Stomach (tissue), 4 donors: ENCODE results near the gene GAPVD1.

ENCODE experiments used
- EP300 ChIP-seq: sonication (generic); formaldehyde crosslinking; IDR thresholded peaks from one replicate; pipeline ENCODE4 v1.6.1; 2017; ENCODE audit warnings: antibody characterized with exemption
- POLR2A ChIP-seq, 4 donors: fragments of 450-650 bp; IDR thresholded peaks; one replicate each; pipeline ENCODE4 v1.6.1; 2016; ENCODE audit warnings: antibody characterized with exemption in 4 of 4, control low read depth in 2 of 4, mild to moderate bottlenecking in 1 of 4, moderate library complexity in 1 of 4
- TF ChIP-seq, protein P1 (sequence below), 7 experiments: fragments of 450-650 bp in 4 of 7; fragments of 200-600 bp in 3 of 7; sonication (generic) in 3 of 7; IDR thresholded peaks; one replicate each; pipeline ENCODE4 v1.5.1; 2016 to 2019; ENCODE audit warnings: antibody characterized with exemption in 7 of 7, control low read depth in 2 of 7, mild to moderate bottlenecking in 1 of 7

DNA sequence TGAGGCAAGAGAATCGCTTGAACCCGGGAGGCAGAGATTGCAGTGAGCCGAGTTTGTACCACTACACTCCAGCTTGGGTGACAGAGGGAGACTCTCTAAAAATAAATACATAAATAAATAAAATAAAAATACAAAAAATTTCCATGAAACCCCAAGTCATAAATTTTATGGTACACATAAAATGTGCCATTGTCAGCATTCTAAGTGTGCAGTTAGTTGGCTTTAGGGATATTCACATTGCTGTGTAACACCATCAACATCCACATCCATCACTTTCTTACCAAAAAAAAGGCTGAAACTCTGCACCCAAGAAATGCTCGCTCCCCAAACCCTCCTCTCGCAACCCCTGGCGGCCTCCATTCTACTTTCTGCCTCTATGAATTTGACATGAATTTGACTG lies 135.2 kb downstream of the GAPVD1 start:
- TF ChIP-seq POLR2A (IDR thresholded peaks at IDR 0.05), result no peak
- TF ChIP-seq, protein P1, sequence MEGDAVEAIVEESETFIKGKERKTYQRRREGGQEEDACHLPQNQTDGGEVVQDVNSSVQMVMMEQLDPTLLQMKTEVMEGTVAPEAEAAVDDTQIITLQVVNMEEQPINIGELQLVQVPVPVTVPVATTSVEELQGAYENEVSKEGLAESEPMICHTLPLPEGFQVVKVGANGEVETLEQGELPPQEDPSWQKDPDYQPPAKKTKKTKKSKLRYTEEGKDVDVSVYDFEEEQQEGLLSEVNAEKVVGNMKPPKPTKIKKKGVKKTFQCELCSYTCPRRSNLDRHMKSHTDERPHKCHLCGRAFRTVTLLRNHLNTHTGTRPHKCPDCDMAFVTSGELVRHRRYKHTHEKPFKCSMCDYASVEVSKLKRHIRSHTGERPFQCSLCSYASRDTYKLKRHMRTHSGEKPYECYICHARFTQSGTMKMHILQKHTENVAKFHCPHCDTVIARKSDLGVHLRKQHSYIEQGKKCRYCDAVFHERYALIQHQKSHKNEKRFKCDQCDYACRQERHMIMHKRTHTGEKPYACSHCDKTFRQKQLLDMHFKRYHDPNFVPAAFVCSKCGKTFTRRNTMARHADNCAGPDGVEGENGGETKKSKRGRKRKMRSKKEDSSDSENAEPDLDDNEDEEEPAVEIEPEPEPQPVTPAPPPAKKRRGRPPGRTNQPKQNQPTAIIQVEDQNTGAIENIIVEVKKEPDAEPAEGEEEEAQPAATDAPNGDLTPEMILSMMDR (IDR thresholded peaks at IDR 0.05), result no peak
- no peak for TF ChIP-seq EP300
